Activated CD4-positive, CD25-positive, alpha-beta regulatory T cell treated with anti-CD3 and anti-CD28 coated beads, Interleukin-2, amount 50 U/mL, for 72 hours (primary cell): ENCODE data around the gene GALR3.
"Not testable (repeated sequence)": the region's sequence is repeated elsewhere in the genome, so short reads cannot be mapped to it uniquely, and the experiment has no call there.

Source experiments
- DNase-seq: peaks from one replicate; pipeline ENCODE4 v3.0.0; 2021

The GALR3 gene

GRCh38 chr22:37823134-37823985 is at the start of gene GALR3:
GALR3 (plus strand) TSS chr22:37823382; CDS start chr22:37823407, 25 bp downstream.
- no peak for DNase-seq

GRCh38 chr22:37774728-37775127 is 48.5 kb upstream of the GALR3 start:
- no peak for DNase-seq

GRCh38 chr22:37775785-37776638 is 47.2 kb upstream of the GALR3 start:
- no peak for DNase-seq

GRCh38 chr22:37776639-37777005 is 46.6 kb upstream of the GALR3 start:
- no peak for DNase-seq

GRCh38 chr22:37777122-37777687 is 46.0 kb upstream of the GALR3 start:
- DNase-seq: no peak

- DNase-seq: no peak
Measured at GRCh38 chr22:37778370-37779009, 44.7 kb upstream of the GALR3 start.

- no peak for DNase-seq
Measured at GRCh38 chr22:37781434-37782059, 41.6 kb upstream of the GALR3 start.

- no peak for DNase-seq
Measured at GRCh38 chr22:37782340-37783168, 40.6 kb upstream of the GALR3 start.

- no peak for DNase-seq
Measured at GRCh38 chr22:37784829-37785495, 38.2 kb upstream of the GALR3 start.

GRCh38 chr22:37790234-37790633 is 32.9 kb upstream of the GALR3 start:
- DNase-seq: no peak

GRCh38 chr22:37792494-37792893 is 30.7 kb upstream of the GALR3 start:
- no peak for DNase-seq

- DNase-seq: no peak
Measured at GRCh38 chr22:37794376-37794775, 28.8 kb upstream of the GALR3 start.

GRCh38 chr22:37796079-37796478 is 27.1 kb upstream of the GALR3 start:
- no peak for DNase-seq

GRCh38 chr22:37797259-37797658 is 25.9 kb upstream of the GALR3 start:
- DNase-seq: not testable (repeated sequence)

GRCh38 chr22:37797874-37798500 is 25.2 kb upstream of the GALR3 start:
- DNase-seq: no peak

GRCh38 chr22:37799979-37800378 is 23.2 kb upstream of the GALR3 start:
- not testable (repeated sequence) for DNase-seq

- no peak for DNase-seq
Measured at GRCh38 chr22:37801946-37802309, 21.3 kb upstream of the GALR3 start.

- no peak for DNase-seq
Measured at GRCh38 chr22:37802310-37803194, 20.6 kb upstream of the GALR3 start.

GRCh38 chr22:37803195-37803638 is 20.0 kb upstream of the GALR3 start:
- no peak for DNase-seq
